ENCODE measurements around the gene ANAPC13. TPM values are rescaled to one million over a fixed set of nuclear protein-coding genes. Genes with fewer than 3 reads are reported as not detected.
A peak's percentile ranks its signal among the peaks of the same experiment; 100 is the strongest.

Gene ANAPC13
- polyA plus RNA-seq, 1 donor (not counting 4 experiments of a cell fraction or from before 2014, with no cell fraction given) = 63.4 TPM

GRCh38 chr3:134474956-134475355 lies 10.8 kb downstream of the ANAPC13 start:
- DNase-seq (ENCODE audit: low read depth, low spot score) = no peak
- Histone ChIP-seq H3K9ac (ENCODE audit: control insufficient read depth, extremely low read depth, insufficient read depth, low read length) (no peak overlapping the region), H3K79me2 (ENCODE audit: control insufficient read depth, insufficient read depth, low read length) (no peaks in the 10 kb centered on the region), H4K20me1 (ENCODE audit: control insufficient read depth, extremely low read depth, insufficient read depth, low read length) (no peaks in the 10 kb centered on the region), H3K9me1 (ENCODE audit: control insufficient read depth, extremely low read depth, insufficient read depth, low read length) (no peaks in the 10 kb centered on the region), H3K4me1 (ENCODE audit: control insufficient read depth, extremely low read depth, insufficient read depth, low read length) (peaks cover 55% of the 10 kb centered on the region), H3K4me3 (ENCODE audit: control insufficient read depth in 2 of 3, extremely low read depth in 1 of 3, insufficient read depth in 2 of 3, low read depth in 1 of 3, low read length in 3 of 3) (no peak overlapping the region), H3K27ac (ENCODE audit: control insufficient read depth, insufficient read depth, low read length) (no peak overlapping the region), H3K36me3 (ENCODE audit: control insufficient read depth in 2 of 2, extremely low read depth in 1 of 2, insufficient read depth in 2 of 2, low read length in 2 of 2) (peaks cover 2 to 12% of the 10 kb centered on the region in 2 experiments), H3K4me2 (ENCODE audit: control insufficient read depth, extremely low read depth, insufficient read depth, low read depth, low read length) (peak overlapping the region; percentile 47), H3K27me3 (ENCODE audit: control insufficient read depth, extremely low read depth, insufficient read depth, low read length) (no peaks in the 10 kb centered on the region), H2AFZ (ENCODE audit: control insufficient read depth, low read length) (no peak overlapping the region), H3K9me3 (ENCODE audit: control insufficient read depth, low read depth, low read length) (no peaks in the 10 kb centered on the region)
- no peak for TF ChIP-seq EZH2 (IDR thresholded peaks at IDR 0.05; ENCODE audit: low read length)
- TF ChIP-seq, protein P1, sequence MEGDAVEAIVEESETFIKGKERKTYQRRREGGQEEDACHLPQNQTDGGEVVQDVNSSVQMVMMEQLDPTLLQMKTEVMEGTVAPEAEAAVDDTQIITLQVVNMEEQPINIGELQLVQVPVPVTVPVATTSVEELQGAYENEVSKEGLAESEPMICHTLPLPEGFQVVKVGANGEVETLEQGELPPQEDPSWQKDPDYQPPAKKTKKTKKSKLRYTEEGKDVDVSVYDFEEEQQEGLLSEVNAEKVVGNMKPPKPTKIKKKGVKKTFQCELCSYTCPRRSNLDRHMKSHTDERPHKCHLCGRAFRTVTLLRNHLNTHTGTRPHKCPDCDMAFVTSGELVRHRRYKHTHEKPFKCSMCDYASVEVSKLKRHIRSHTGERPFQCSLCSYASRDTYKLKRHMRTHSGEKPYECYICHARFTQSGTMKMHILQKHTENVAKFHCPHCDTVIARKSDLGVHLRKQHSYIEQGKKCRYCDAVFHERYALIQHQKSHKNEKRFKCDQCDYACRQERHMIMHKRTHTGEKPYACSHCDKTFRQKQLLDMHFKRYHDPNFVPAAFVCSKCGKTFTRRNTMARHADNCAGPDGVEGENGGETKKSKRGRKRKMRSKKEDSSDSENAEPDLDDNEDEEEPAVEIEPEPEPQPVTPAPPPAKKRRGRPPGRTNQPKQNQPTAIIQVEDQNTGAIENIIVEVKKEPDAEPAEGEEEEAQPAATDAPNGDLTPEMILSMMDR (optimal IDR thresholded peaks at IDR 0.05 in 1 of 3, IDR thresholded peaks at IDR 0.05 in 1 of 3, conservative IDR thresholded peaks at IDR 0.05 in 1 of 3; ENCODE audit: extremely low read depth in 1 of 3, insufficient read depth in 2 of 3, low read length in 3 of 3) = no peak
- peak; percentile 48 for FAIRE-seq
- dilution Hi-C loops (cut with MboI; ENCODE audit: extremely low pct_ligation_motif_present, low sequenced_read_pairs) = no loop called here

GRCh38 chr3:134473868-134474546 lies 11.8 kb downstream of the ANAPC13 start:
- no peaks in the 10 kb centered on the region for H3K9me3 ChIP-seq (ENCODE audit: control insufficient read depth, low read depth, low read length)
- H3K27me3 ChIP-seq (ENCODE audit: control insufficient read depth, extremely low read depth, insufficient read depth, low read length) = no peaks in the 10 kb centered on the region
- H3K9me1 ChIP-seq (ENCODE audit: control insufficient read depth, extremely low read depth, insufficient read depth, low read length) = no peaks in the 10 kb centered on the region
- peak overlapping the region; percentile 7 for H3K9ac ChIP-seq (ENCODE audit: control insufficient read depth, extremely low read depth, insufficient read depth, low read length)
- dilution Hi-C loops (cut with MboI; ENCODE audit: extremely low pct_ligation_motif_present, low sequenced_read_pairs) = no loop called here
- H2AFZ ChIP-seq (ENCODE audit: control insufficient read depth, low read length) = no peak overlapping the region
- no peaks in the 10 kb centered on the region for H4K20me1 ChIP-seq (ENCODE audit: control insufficient read depth, extremely low read depth, insufficient read depth, low read length)
- peak; percentile 90 for FAIRE-seq
- H3K36me3 ChIP-seq (ENCODE audit: control insufficient read depth in 2 of 2, extremely low read depth in 1 of 2, insufficient read depth in 2 of 2, low read length in 2 of 2) = peaks cover 2 to 12% of the 10 kb centered on the region in 2 experiments
- H3K4me3 ChIP-seq (ENCODE audit: control insufficient read depth in 2 of 3, extremely low read depth in 1 of 3, insufficient read depth in 2 of 3, low read depth in 1 of 3, low read length in 3 of 3) = no peak overlapping the region
- peaks cover 55% of the 10 kb centered on the region for H3K4me1 ChIP-seq (ENCODE audit: control insufficient read depth, extremely low read depth, insufficient read depth, low read length)
- H3K79me2 ChIP-seq (ENCODE audit: control insufficient read depth, insufficient read depth, low read length) = no peaks in the 10 kb centered on the region
- DNase-seq (ENCODE audit: low read depth, low spot score) = no peak
- H3K27ac ChIP-seq (ENCODE audit: control insufficient read depth, insufficient read depth, low read length) = no peak overlapping the region
- no peak overlapping the region for H3K4me2 ChIP-seq (ENCODE audit: control insufficient read depth, extremely low read depth, insufficient read depth, low read depth, low read length)
- TF ChIP-seq, protein P1 (optimal IDR thresholded peaks at IDR 0.05 in 1 of 3, IDR thresholded peaks at IDR 0.05 in 1 of 3, conservative IDR thresholded peaks at IDR 0.05 in 1 of 3; ENCODE audit: extremely low read depth in 1 of 3, insufficient read depth in 2 of 3, low read length in 3 of 3) = peak; percentile 42 to 72 (median 50)
- no peak for TF ChIP-seq EZH2 (IDR thresholded peaks at IDR 0.05; ENCODE audit: low read length)
